Thyroid gland (tissue), 4 donors: ENCODE results near the gene AP2B1.
A peak's percentile ranks its signal among the peaks of the same experiment; 100 is the strongest.

ENCODE experiments used
- CTCF ChIP-seq, 6 experiments: fragments of 200-600 bp in 3 of 6; fragments of 450-650 bp in 3 of 6; sonication (generic) in 3 of 6; IDR thresholded peaks; one replicate each; pipeline ENCODE4 v1.5.1; 2016 to 2019; ENCODE audit warnings: antibody characterized with exemption in 6 of 6, mild to moderate bottlenecking in 2 of 6, inconsistent platforms in 1 of 6, moderate library complexity in 1 of 6
- POLR2A ChIP-seq, 2 donors: fragments of 450-650 bp; IDR thresholded peaks; one replicate each; pipeline ENCODE4 v1.6.1; 2017; ENCODE audit warnings: antibody characterized with exemption in 2 of 2, mild to moderate bottlenecking in 2 of 2, moderate library complexity in 1 of 2

- TF ChIP-seq CTCF (IDR thresholded peaks at IDR 0.05) (peak; percentile 16 to 69 (median 52)), POLR2A (IDR thresholded peaks at IDR 0.05) (no peak)
Measured at GRCh38 chr17:35612924-35613521, 25.9 kb downstream of the AP2B1 start.
